Inferior parietal cortex (tissue), 1 donor: ENCODE measurements around the gene LTN1.
"Not testable (repeated sequence)": the region's sequence is repeated elsewhere in the genome, so short reads cannot be mapped to it uniquely, and the experiment has no call there.

ENCODE experiments used
- DNase-seq: peaks from one replicate; pipeline ENCODE4 v3.0.0-alpha.2; 2016; ENCODE audit errors: extremely low spot score

The LTN1 gene

GRCh38 chr21:28988146-28988545, 4.5 kb downstream of the LTN1 start:
- not testable (repeated sequence) for DNase-seq

- no peak for DNase-seq
These were observed 6.0 kb downstream of the LTN1 start for GRCh38 chr21:28986677-28987076.

- DNase-seq = no peak
These were observed 10.0 kb downstream of the LTN1 start for GRCh38 chr21:28982637-28983036.

GRCh38 chr21:28979092-28979491, 13.6 kb downstream of the LTN1 start:
- no peak for DNase-seq

- no peak for DNase-seq
These were observed 17.3 kb downstream of the LTN1 start for GRCh38 chr21:28975397-28975796.

- no peak for DNase-seq
These were observed 18.0 kb downstream of the LTN1 start for GRCh38 chr21:28974531-28975227.

- DNase-seq = no peak
These were observed 20.3 kb downstream of the LTN1 start for GRCh38 chr21:28972398-28972797.

- DNase-seq = peak; percentile 11
These were observed 21.5 kb downstream of the LTN1 start for GRCh38 chr21:28971171-28971570.

- no peak for DNase-seq
These were observed 28.8 kb downstream of the LTN1 start for GRCh38 chr21:28963831-28964230.

- DNase-seq = no peak
These were observed 30.2 kb downstream of the LTN1 start for GRCh38 chr21:28962465-28962864.

GRCh38 chr21:28961927-28962326, 30.8 kb downstream of the LTN1 start:
- no peak for DNase-seq

- DNase-seq = no peak
These were observed 32.4 kb downstream of the LTN1 start for GRCh38 chr21:28960245-28960644.

GRCh38 chr21:28959367-28960099, 33.1 kb downstream of the LTN1 start:
- no peak for DNase-seq

GRCh38 chr21:28953247-28953646, 39.4 kb downstream of the LTN1 start:
- DNase-seq = no peak

- no peak for DNase-seq
These were observed 40.0 kb downstream of the LTN1 start for GRCh38 chr21:28952686-28953085.

GRCh38 chr21:28949318-28949717, 43.4 kb downstream of the LTN1 start:
- DNase-seq = no peak

GRCh38 chr21:28944296-28944695, 48.4 kb downstream of the LTN1 start:
- DNase-seq = peak; percentile 47

GRCh38 chr21:28943631-28944030, 49.0 kb downstream of the LTN1 start:
- no peak for DNase-seq

GRCh38 chr21:28938726-28939125, 54.0 kb downstream of the LTN1 start:
- no peak for DNase-seq

GRCh38 chr21:28937737-28938136, 54.9 kb downstream of the LTN1 start:
- DNase-seq = no peak

GRCh38 chr21:28936721-28937120, 56.0 kb downstream of the LTN1 start:
- no peak for DNase-seq

- DNase-seq = no peak
These were observed 56.6 kb downstream of the LTN1 start for GRCh38 chr21:28936036-28936435.

- no peak for DNase-seq
These were observed 60.0 kb downstream of the LTN1 start for GRCh38 chr21:28932717-28933116.
